Endothelial cell (in vitro differentiated cells): ENCODE results near the gene EVPL. TPM values are rescaled to one million over a fixed set of nuclear protein-coding genes. Genes with fewer than 3 reads are reported as not detected.

Source experiments
- DNase-seq: peaks from one replicate; pipeline ENCODE4 v3.0.0; 2021; ENCODE audit warnings: low spot score
- H3K27ac Mint-ChIP-seq: one replicate; pipeline ENCODE4 v1.8.0; 2021; ENCODE audit warnings: mixed read lengths, inconsistent platforms; ENCODE audit not compliant: unreplicated experiment
- H3K27me3 Mint-ChIP-seq: one replicate; pipeline ENCODE4 v1.8.0; 2021; ENCODE audit warnings: mild to moderate bottlenecking, moderate library complexity, mixed read lengths, inconsistent platforms; ENCODE audit not compliant: unreplicated experiment
- H3K36me3 Mint-ChIP-seq: one replicate; pipeline ENCODE4 v1.8.0; 2021; ENCODE audit warnings: mild to moderate bottlenecking, low read depth, mixed read lengths, inconsistent platforms; ENCODE audit not compliant: unreplicated experiment
- H3K4me1 Mint-ChIP-seq: one replicate; pipeline ENCODE4 v1.8.0; 2021; ENCODE audit warnings: mild to moderate bottlenecking, mixed read lengths, inconsistent platforms; ENCODE audit not compliant: unreplicated experiment
- H3K4me3 Mint-ChIP-seq: one replicate; pipeline ENCODE4 v1.8.0; 2021; ENCODE audit warnings: mild to moderate bottlenecking, mixed read lengths, inconsistent platforms; ENCODE audit not compliant: unreplicated experiment
- H3K9me3 Mint-ChIP-seq: one replicate; pipeline ENCODE4 v1.8.0; 2021; ENCODE audit warnings: mixed read lengths, inconsistent platforms; ENCODE audit not compliant: unreplicated experiment
- total RNA-seq: library from RNA; stranded (reverse); fragmentation: NEBNext Ultra II Directional; extraction: Animal tissue kit (Norgen Biotek cat#: 25700); gene quantifications from one replicate; pipeline ENCODE4 v1.2.1, GENCODE V29; 2021; ENCODE audit not compliant: unreplicated experiment
- TF ChIP-seq, protein P1 (sequence below): fragments of 200-600 bp; sonication (generic); IDR thresholded peaks from one replicate; pipeline ENCODE4 v1.5.0; 2021; ENCODE audit warnings: antibody characterized with exemption; ENCODE audit not compliant: unreplicated experiment

Gene EVPL
- total RNA-seq, 1 donor from 2014 or later, result not detected

DNA sequence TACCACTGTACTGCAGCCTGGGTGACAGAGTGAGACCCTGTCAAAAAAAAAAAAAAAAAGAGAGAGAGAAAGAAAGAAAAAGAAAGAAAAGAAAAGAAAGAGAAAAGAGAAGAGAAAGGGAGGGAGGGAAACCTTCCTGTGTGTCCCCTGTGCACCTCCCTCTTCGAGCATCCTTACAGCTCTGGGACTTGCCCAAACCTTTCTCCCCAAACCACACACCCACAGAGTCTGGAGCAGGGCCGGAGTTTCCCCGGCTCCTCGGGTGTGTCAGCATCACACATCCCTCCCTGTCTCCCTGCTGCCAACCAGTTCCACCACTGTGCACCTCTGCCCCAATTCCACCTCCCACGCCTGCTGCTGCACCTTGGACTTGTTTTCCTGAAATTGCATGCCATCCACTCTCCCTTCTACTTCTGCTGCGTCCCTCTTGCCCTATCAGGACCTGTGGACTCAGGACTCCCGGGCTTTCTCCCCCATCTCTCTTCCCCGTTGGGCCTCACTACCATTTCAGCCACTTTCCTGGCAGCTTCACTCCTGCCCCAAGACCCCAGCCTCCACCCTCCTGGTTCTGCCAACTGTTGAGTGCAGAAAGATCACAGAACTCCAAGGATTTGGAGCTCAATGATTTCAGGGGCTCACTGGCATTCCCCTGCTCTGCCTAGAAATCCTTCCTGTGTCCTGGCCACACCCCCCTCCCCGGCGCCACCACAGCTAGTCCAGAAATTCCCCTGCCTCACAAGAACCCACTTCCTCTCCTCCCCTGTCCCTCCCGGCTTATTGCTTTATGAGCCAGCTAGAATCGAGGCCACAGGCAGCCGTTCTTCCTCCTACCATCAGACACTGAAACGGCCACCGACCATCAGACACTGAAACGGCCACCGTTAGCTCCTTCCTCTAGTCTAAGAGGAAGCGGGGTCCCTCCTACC, 30.2 kb downstream of the EVPL start:
- Mint-ChIP-seq H3K4me1 (peaks cover 12% of the 10 kb centered on the region), H3K4me3 (peak overlapping the region; percentile 47), H3K27ac (peak overlapping the region; percentile 20), H3K9me3 (peaks cover 4% of the 10 kb centered on the region), H3K27me3 (peaks cover 3% of the 10 kb centered on the region), H3K36me3 (peaks cover 8% of the 10 kb centered on the region)
- TF ChIP-seq, protein P1, sequence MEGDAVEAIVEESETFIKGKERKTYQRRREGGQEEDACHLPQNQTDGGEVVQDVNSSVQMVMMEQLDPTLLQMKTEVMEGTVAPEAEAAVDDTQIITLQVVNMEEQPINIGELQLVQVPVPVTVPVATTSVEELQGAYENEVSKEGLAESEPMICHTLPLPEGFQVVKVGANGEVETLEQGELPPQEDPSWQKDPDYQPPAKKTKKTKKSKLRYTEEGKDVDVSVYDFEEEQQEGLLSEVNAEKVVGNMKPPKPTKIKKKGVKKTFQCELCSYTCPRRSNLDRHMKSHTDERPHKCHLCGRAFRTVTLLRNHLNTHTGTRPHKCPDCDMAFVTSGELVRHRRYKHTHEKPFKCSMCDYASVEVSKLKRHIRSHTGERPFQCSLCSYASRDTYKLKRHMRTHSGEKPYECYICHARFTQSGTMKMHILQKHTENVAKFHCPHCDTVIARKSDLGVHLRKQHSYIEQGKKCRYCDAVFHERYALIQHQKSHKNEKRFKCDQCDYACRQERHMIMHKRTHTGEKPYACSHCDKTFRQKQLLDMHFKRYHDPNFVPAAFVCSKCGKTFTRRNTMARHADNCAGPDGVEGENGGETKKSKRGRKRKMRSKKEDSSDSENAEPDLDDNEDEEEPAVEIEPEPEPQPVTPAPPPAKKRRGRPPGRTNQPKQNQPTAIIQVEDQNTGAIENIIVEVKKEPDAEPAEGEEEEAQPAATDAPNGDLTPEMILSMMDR, result no peak
- DNase-seq, result peak; percentile 35

DNA sequence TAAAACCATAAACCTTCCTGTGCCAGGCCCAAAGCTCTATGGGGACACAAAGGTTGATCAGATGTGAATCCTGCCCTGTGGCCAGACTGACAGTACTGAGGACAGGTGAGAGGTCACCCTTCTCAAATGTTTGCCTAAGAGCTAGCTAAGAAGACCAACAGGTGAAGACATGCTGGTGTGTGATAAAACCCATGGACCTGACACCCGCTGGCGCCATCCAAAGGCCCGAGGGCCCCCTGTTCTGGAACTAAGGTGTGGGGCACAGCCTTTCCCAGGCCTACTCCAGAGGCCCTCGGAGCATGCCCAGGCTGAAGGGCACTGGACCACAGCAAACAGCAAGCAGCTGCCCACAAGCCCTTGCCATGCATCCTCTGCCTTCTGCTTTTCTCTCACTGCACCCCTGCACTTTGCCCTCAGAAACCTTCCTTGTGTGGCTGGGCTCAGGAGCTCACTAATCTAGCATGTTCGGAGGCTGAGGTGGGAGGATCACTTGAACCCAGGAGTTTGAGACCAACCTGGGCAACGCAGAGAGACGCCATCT, 31.7 kb downstream of the EVPL start:
- H3K27ac Mint-ChIP-seq, result no peak overlapping the region
- no peak for DNase-seq
- peaks cover 8% of the 10 kb centered on the region for H3K36me3 Mint-ChIP-seq
- peaks cover 4% of the 10 kb centered on the region for H3K9me3 Mint-ChIP-seq
- H3K4me3 Mint-ChIP-seq, result no peak overlapping the region
- peaks cover 12% of the 10 kb centered on the region for H3K4me1 Mint-ChIP-seq
- peaks cover 3% of the 10 kb centered on the region for H3K27me3 Mint-ChIP-seq
- TF ChIP-seq, protein P1, result no peak

DNA sequence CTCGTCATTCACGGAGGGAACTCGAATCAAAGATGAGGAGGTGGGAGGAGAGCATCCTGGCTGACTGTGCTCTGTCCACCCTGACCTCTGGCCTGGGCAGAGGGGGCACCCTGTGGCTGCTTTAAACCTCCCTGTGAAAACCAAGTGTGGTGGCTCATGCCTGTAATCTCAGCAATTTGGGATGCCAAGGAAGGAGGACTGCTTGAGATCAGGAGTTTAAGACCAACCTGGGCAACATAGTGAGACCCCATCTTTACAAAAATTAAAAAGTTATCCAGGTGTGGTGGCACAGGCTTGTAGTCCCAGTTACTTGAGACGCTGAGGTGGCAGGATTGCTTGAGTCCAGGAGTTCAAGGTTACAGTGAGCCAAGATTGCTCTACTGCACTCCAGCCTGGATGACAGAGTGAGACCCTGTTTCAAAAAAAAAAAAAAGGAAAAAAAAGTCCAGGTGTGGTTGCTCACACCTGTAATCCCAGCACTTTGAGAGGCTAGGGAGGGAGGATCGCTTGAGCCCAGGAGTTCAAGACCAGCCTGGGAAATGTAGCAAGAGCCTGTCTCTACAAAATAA, 32.2 kb downstream of the EVPL start:
- H3K27ac Mint-ChIP-seq, result no peak overlapping the region
- peaks cover 8% of the 10 kb centered on the region for H3K36me3 Mint-ChIP-seq
- TF ChIP-seq, protein P1, result no peak
- peaks cover 12% of the 10 kb centered on the region for H3K4me1 Mint-ChIP-seq
- H3K4me3 Mint-ChIP-seq, result no peak overlapping the region
- H3K27me3 Mint-ChIP-seq, result peaks cover 3% of the 10 kb centered on the region
- no peak for DNase-seq
- H3K9me3 Mint-ChIP-seq, result peaks cover 4% of the 10 kb centered on the region

DNA sequence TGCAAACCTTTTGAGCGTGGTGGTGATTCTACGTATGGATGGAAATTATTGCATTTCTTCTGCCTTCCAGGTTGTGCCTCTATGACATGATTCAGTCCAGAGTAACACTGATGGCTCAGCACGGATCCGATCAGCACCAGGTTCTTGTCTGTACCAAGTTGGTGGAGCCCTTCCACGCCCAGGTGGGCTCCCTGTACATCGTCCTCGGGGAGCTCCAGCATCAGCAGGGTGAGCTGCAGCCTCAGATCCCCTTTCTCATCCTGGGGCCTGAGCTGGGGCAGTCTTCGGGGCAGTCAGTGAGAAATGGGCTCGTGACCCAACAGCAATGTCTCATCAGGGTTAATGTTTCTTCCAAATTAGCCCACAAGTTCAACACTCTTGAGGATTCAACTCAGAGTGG, 35.7 kb downstream of the EVPL start:
- Mint-ChIP-seq H3K27me3 (no peaks in the 10 kb centered on the region), H3K4me1 (no peaks in the 10 kb centered on the region), H3K4me3 (no peak overlapping the region), H3K9me3 (no peaks in the 10 kb centered on the region), H3K36me3 (no peaks in the 10 kb centered on the region), H3K27ac (no peak overlapping the region)
- DNase-seq, result no peak
- TF ChIP-seq, protein P1, result no peak

DNA sequence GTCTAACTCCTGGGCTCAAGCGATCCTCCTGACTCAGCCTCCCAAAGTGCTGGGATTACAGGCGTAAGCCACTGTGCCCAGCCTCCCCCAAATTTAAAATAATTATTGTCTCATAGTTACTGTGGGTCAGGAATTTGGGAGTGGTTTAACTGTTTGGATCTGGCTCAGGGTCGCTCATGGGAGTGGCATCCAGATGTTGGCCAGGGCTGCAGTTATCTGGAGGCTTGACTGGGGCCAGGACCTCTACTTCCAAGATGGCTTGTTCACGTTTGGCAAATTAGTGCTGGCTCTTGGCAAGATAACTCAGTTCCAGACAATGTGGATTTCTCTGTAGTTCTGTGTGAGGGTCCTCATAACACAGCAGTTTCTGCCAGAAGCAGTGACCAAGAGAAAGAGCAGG, 40.1 kb downstream of the EVPL start:
- no peak overlapping the region for H3K27ac Mint-ChIP-seq
- H3K4me1 Mint-ChIP-seq, result peaks cover 2% of the 10 kb centered on the region
- DNase-seq, result no peak
- no peaks in the 10 kb centered on the region for H3K27me3 Mint-ChIP-seq
- TF ChIP-seq, protein P1, result no peak
- peak overlapping the region; percentile 15 for H3K4me3 Mint-ChIP-seq
- no peaks in the 10 kb centered on the region for H3K36me3 Mint-ChIP-seq
- H3K9me3 Mint-ChIP-seq, result no peaks in the 10 kb centered on the region
